ENCODE results near the gene JAKMIP1. TPM values are rescaled to one million over a fixed set of nuclear protein-coding genes. Genes with fewer than 3 reads are reported as not detected.
"Not testable (repeated sequence)": the region's sequence is repeated elsewhere in the genome, so short reads cannot be mapped to it uniquely, and the experiment has no call there.

Gene JAKMIP1
- total RNA-seq, 1 experiment from 2014 or later: not detected

- no peak for DNase-seq
- H3K4me3 ChIP-seq (ENCODE audit: low read depth, low read length): no peak overlapping the region
- peaks cover 24% of the 10 kb centered on the region for H3K27me3 Mint-ChIP-seq (ENCODE audit: insufficient read depth, unreplicated experiment)
- no peaks in the 10 kb centered on the region for H3K9me3 ChIP-seq
- no peaks in the 10 kb centered on the region for H3K36me3 ChIP-seq (ENCODE audit: control insufficient read depth, insufficient read depth, low read length)
- CTCF ChIA-PET: no interaction called here
- no TSS peak for BruUV-seq (replicated peaks)
- H3K4me1 ChIP-seq: no peaks in the 10 kb centered on the region
- no peak for TF ChIP-seq CTCF (IDR thresholded peaks at IDR 0.05; ENCODE audit: insufficient read depth in 1 of 2, low read depth in 1 of 2, low read length in 1 of 2, severe bottlenecking in 1 of 2, unreplicated experiment in 1 of 2)
- H3K4me1 Mint-ChIP-seq (ENCODE audit: low read depth, unreplicated experiment): no peaks in the 10 kb centered on the region
- H3K36me3 Mint-ChIP-seq (ENCODE audit: insufficient read depth, unreplicated experiment): no peaks in the 10 kb centered on the region
- intact Hi-C loops (cut with micrococcal nuclease; ENCODE audit: unreplicated experiment): no loop called here
- H3K9me3 Mint-ChIP-seq (ENCODE audit: unreplicated experiment): no peaks in the 10 kb centered on the region
- no peak overlapping the region for H3K4me3 Mint-ChIP-seq (ENCODE audit: unreplicated experiment)
- no peak overlapping the region for H3K27ac Mint-ChIP-seq (ENCODE audit: unreplicated experiment)
- no peaks in the 10 kb centered on the region for H3K27me3 ChIP-seq (replicated peaks; ENCODE audit: control insufficient read depth, insufficient read depth, low read length)
- POLR2A ChIA-PET: no interaction called here
These were observed 16.2 kb upstream of the JAKMIP1 start for GRCh38 chr4:6216588-6216987.

- H3K36me3 Mint-ChIP-seq (ENCODE audit: insufficient read depth, unreplicated experiment): no peaks in the 10 kb centered on the region
- H3K9me3 ChIP-seq: no peaks in the 10 kb centered on the region
- TF ChIP-seq CTCF (IDR thresholded peaks at IDR 0.05; ENCODE audit: insufficient read depth in 1 of 2, low read depth in 1 of 2, low read length in 1 of 2, severe bottlenecking in 1 of 2, unreplicated experiment in 1 of 2): no peak
- H3K27me3 ChIP-seq (replicated peaks; ENCODE audit: control insufficient read depth, insufficient read depth, low read length): no peaks in the 10 kb centered on the region
- H3K27me3 Mint-ChIP-seq (ENCODE audit: insufficient read depth, unreplicated experiment): peaks cover 11% of the 10 kb centered on the region
- H3K4me3 ChIP-seq (ENCODE audit: low read depth, low read length): no peak overlapping the region
- H3K4me1 Mint-ChIP-seq (ENCODE audit: low read depth, unreplicated experiment): no peaks in the 10 kb centered on the region
- no peak overlapping the region for H3K4me3 Mint-ChIP-seq (ENCODE audit: unreplicated experiment)
- intact Hi-C loops (cut with micrococcal nuclease; ENCODE audit: unreplicated experiment): no loop called here
- ChIA-PET CTCF (no interaction called here), POLR2A (no interaction called here)
- H3K4me1 ChIP-seq: no peaks in the 10 kb centered on the region
- H3K36me3 ChIP-seq (ENCODE audit: control insufficient read depth, insufficient read depth, low read length): no peaks in the 10 kb centered on the region
- no peak for DNase-seq
- H3K9me3 Mint-ChIP-seq (ENCODE audit: unreplicated experiment): no peaks in the 10 kb centered on the region
- no TSS peak for BruUV-seq (replicated peaks)
- no peak overlapping the region for H3K27ac Mint-ChIP-seq (ENCODE audit: unreplicated experiment)
These were observed 9.6 kb upstream of the JAKMIP1 start for GRCh38 chr4:6209921-6210320.

- H3K36me3 Mint-ChIP-seq (ENCODE audit: insufficient read depth, unreplicated experiment); H3K9me3 Mint-ChIP-seq (ENCODE audit: unreplicated experiment); H3K27me3 Mint-ChIP-seq (ENCODE audit: insufficient read depth, unreplicated experiment); POLR2A ChIA-PET; BruUV-seq (replicated peaks); CTCF ChIA-PET; H3K4me1 Mint-ChIP-seq (ENCODE audit: low read depth, unreplicated experiment); H3K27ac Mint-ChIP-seq (ENCODE audit: unreplicated experiment); H3K4me3 ChIP-seq (ENCODE audit: low read depth, low read length); intact Hi-C loops (cut with micrococcal nuclease; ENCODE audit: unreplicated experiment); H3K27me3 ChIP-seq (replicated peaks; ENCODE audit: control insufficient read depth, insufficient read depth, low read length); DNase-seq; H3K4me3 Mint-ChIP-seq (ENCODE audit: unreplicated experiment); H3K4me1 ChIP-seq; H3K9me3 ChIP-seq; H3K36me3 ChIP-seq (ENCODE audit: control insufficient read depth, insufficient read depth, low read length): not testable (repeated sequence)
These were observed 8.9 kb upstream of the JAKMIP1 start for GRCh38 chr4:6209291-6209690.

GRCh38 chr4:6208416-6208815 lies 8.1 kb upstream of the JAKMIP1 start:
- no peaks in the 10 kb centered on the region for H3K9me3 ChIP-seq
- POLR2A ChIA-PET: no interaction called here
- Mint-ChIP-seq H3K4me3 (ENCODE audit: unreplicated experiment) (no peak overlapping the region), H3K4me1 (ENCODE audit: low read depth, unreplicated experiment) (no peaks in the 10 kb centered on the region), H3K27ac (ENCODE audit: unreplicated experiment) (no peak overlapping the region), H3K27me3 (ENCODE audit: insufficient read depth, unreplicated experiment) (peaks cover 8% of the 10 kb centered on the region), H3K36me3 (ENCODE audit: insufficient read depth, unreplicated experiment) (no peaks in the 10 kb centered on the region), H3K9me3 (ENCODE audit: unreplicated experiment) (no peaks in the 10 kb centered on the region)
- H3K4me1 ChIP-seq: no peaks in the 10 kb centered on the region
- no peaks in the 10 kb centered on the region for H3K36me3 ChIP-seq (ENCODE audit: control insufficient read depth, insufficient read depth, low read length)
- intact Hi-C loops (cut with micrococcal nuclease; ENCODE audit: unreplicated experiment): no loop called here
- DNase-seq: no peak
- TF ChIP-seq CTCF (IDR thresholded peaks at IDR 0.05; ENCODE audit: insufficient read depth in 1 of 2, low read depth in 1 of 2, low read length in 1 of 2, severe bottlenecking in 1 of 2, unreplicated experiment in 1 of 2): no peak
- no TSS peak for BruUV-seq (replicated peaks)
- CTCF ChIA-PET: no interaction called here
- no peaks in the 10 kb centered on the region; the same call in 1 of the 2 replicates for H3K27me3 ChIP-seq (replicated peaks; ENCODE audit: control insufficient read depth, insufficient read depth, low read length)
- no peak overlapping the region for H3K4me3 ChIP-seq (ENCODE audit: low read depth, low read length)
